ENCODE data around the gene TMCC3.
"Not testable (repeated sequence)": the region's sequence is repeated elsewhere in the genome, so short reads cannot be mapped to it uniquely, and the experiment has no call there.

TMCC3 gene

GRCh38 chr12:94606810-94607209, 43.5 kb downstream of the TMCC3 start:
- H3K27me3 Mint-ChIP-seq; H3K36me3 Mint-ChIP-seq; H3K9me3 Mint-ChIP-seq (ENCODE audit: low read depth); H3K4me1 Mint-ChIP-seq (ENCODE audit: low read depth); H3K4me3 Mint-ChIP-seq; H3K27ac Mint-ChIP-seq: not testable (repeated sequence)

- no peaks in the 10 kb centered on the region for H3K4me1 Mint-ChIP-seq (ENCODE audit: low read depth)
- H3K4me3 Mint-ChIP-seq = no peak overlapping the region
- H3K9me3 Mint-ChIP-seq (ENCODE audit: low read depth) = peaks cover 4% of the 10 kb centered on the region
- peaks cover 11% of the 10 kb centered on the region for H3K27me3 Mint-ChIP-seq
- H3K27ac Mint-ChIP-seq = no peak overlapping the region
- H3K36me3 Mint-ChIP-seq = no peaks in the 10 kb centered on the region
Measured at GRCh38 chr12:94604366-94604698, 46.0 kb downstream of the TMCC3 start.

GRCh38 chr12:94603434-94604365, 46.7 kb downstream of the TMCC3 start:
- H3K4me1 Mint-ChIP-seq (ENCODE audit: low read depth) = no peaks in the 10 kb centered on the region
- peaks cover 4% of the 10 kb centered on the region for H3K9me3 Mint-ChIP-seq (ENCODE audit: low read depth)
- H3K4me3 Mint-ChIP-seq = no peak overlapping the region
- no peak overlapping the region for H3K27ac Mint-ChIP-seq
- peaks cover 10% of the 10 kb centered on the region for H3K27me3 Mint-ChIP-seq
- no peaks in the 10 kb centered on the region for H3K36me3 Mint-ChIP-seq

- H3K27me3 Mint-ChIP-seq = peaks cover 5% of the 10 kb centered on the region
- no peak overlapping the region for H3K27ac Mint-ChIP-seq
- H3K4me1 Mint-ChIP-seq (ENCODE audit: low read depth) = no peaks in the 10 kb centered on the region
- H3K4me3 Mint-ChIP-seq = no peak overlapping the region
- H3K36me3 Mint-ChIP-seq = no peaks in the 10 kb centered on the region
- H3K9me3 Mint-ChIP-seq (ENCODE audit: low read depth) = peaks cover 4% of the 10 kb centered on the region
Measured at GRCh38 chr12:94602024-94602423, 48.3 kb downstream of the TMCC3 start.

GRCh38 chr12:94601307-94601706, 49.0 kb downstream of the TMCC3 start:
- not testable (repeated sequence) for H3K4me3 Mint-ChIP-seq; H3K9me3 Mint-ChIP-seq (ENCODE audit: low read depth); H3K4me1 Mint-ChIP-seq (ENCODE audit: low read depth); H3K36me3 Mint-ChIP-seq; H3K27me3 Mint-ChIP-seq; H3K27ac Mint-ChIP-seq

- Mint-ChIP-seq H3K36me3 (no peaks in the 10 kb centered on the region), H3K27me3 (peaks cover 1% of the 10 kb centered on the region), H3K27ac (no peak overlapping the region), H3K4me1 (ENCODE audit: low read depth) (no peaks in the 10 kb centered on the region), H3K9me3 (ENCODE audit: low read depth) (no peaks in the 10 kb centered on the region), H3K4me3 (no peak overlapping the region)
Measured at GRCh38 chr12:94599189-94599588, 51.2 kb downstream of the TMCC3 start.

- H3K4me3 Mint-ChIP-seq = no peak overlapping the region
- H3K27me3 Mint-ChIP-seq = peaks cover 1% of the 10 kb centered on the region
- no peak overlapping the region for H3K27ac Mint-ChIP-seq
- no peaks in the 10 kb centered on the region for H3K36me3 Mint-ChIP-seq
- H3K4me1 Mint-ChIP-seq (ENCODE audit: low read depth) = no peaks in the 10 kb centered on the region
- no peaks in the 10 kb centered on the region for H3K9me3 Mint-ChIP-seq (ENCODE audit: low read depth)
Measured at GRCh38 chr12:94597268-94597667, 53.1 kb downstream of the TMCC3 start.

- Mint-ChIP-seq H3K9me3 (ENCODE audit: low read depth) (no peaks in the 10 kb centered on the region), H3K27me3 (peaks cover 1% of the 10 kb centered on the region)
Measured at GRCh38 chr12:94596596-94596995, 53.8 kb downstream of the TMCC3 start.

GRCh38 chr12:94595152-94595551, 55.2 kb downstream of the TMCC3 start:
- no peak overlapping the region for H3K4me3 Mint-ChIP-seq
- no peaks in the 10 kb centered on the region for H3K9me3 Mint-ChIP-seq (ENCODE audit: low read depth)

More at GRCh38 chr12:94596596-94596995, 53.8 kb downstream of the TMCC3 start:
- H3K36me3 Mint-ChIP-seq = no peaks in the 10 kb centered on the region
- H3K4me3 Mint-ChIP-seq = no peak overlapping the region
- H3K4me1 Mint-ChIP-seq (ENCODE audit: low read depth) = no peaks in the 10 kb centered on the region
- no peak overlapping the region for H3K27ac Mint-ChIP-seq

GRCh38 chr12:94594443-94594825, 55.9 kb downstream of the TMCC3 start:
- Mint-ChIP-seq H3K27ac (no peak overlapping the region), H3K36me3 (no peaks in the 10 kb centered on the region), H3K27me3 (no peaks in the 10 kb centered on the region), H3K4me1 (ENCODE audit: low read depth) (no peaks in the 10 kb centered on the region), H3K9me3 (ENCODE audit: low read depth) (no peaks in the 10 kb centered on the region), H3K4me3 (no peak overlapping the region)

More at GRCh38 chr12:94595152-94595551, 55.2 kb downstream of the TMCC3 start:
- Mint-ChIP-seq H3K36me3 (no peaks in the 10 kb centered on the region), H3K27me3 (no peaks in the 10 kb centered on the region), H3K4me1 (ENCODE audit: low read depth) (no peaks in the 10 kb centered on the region), H3K27ac (no peak overlapping the region)

- no peaks in the 10 kb centered on the region for H3K36me3 Mint-ChIP-seq
- no peaks in the 10 kb centered on the region for H3K4me1 Mint-ChIP-seq (ENCODE audit: low read depth)
- H3K27me3 Mint-ChIP-seq = no peaks in the 10 kb centered on the region
- no peaks in the 10 kb centered on the region for H3K9me3 Mint-ChIP-seq (ENCODE audit: low read depth)
- H3K4me3 Mint-ChIP-seq = no peak overlapping the region
- H3K27ac Mint-ChIP-seq = no peak overlapping the region
Measured at GRCh38 chr12:94593822-94594442, 56.4 kb downstream of the TMCC3 start.

- not testable (repeated sequence) for H3K27me3 Mint-ChIP-seq; H3K9me3 Mint-ChIP-seq (ENCODE audit: low read depth); H3K4me3 Mint-ChIP-seq; H3K36me3 Mint-ChIP-seq; H3K4me1 Mint-ChIP-seq (ENCODE audit: low read depth); H3K27ac Mint-ChIP-seq
Measured at GRCh38 chr12:94592723-94593122, 57.6 kb downstream of the TMCC3 start.

- no peaks in the 10 kb centered on the region for H3K27me3 Mint-ChIP-seq
- no peaks in the 10 kb centered on the region for H3K9me3 Mint-ChIP-seq (ENCODE audit: low read depth)
- no peak overlapping the region for H3K27ac Mint-ChIP-seq
- no peak overlapping the region for H3K4me3 Mint-ChIP-seq
- H3K36me3 Mint-ChIP-seq = no peaks in the 10 kb centered on the region
- no peaks in the 10 kb centered on the region for H3K4me1 Mint-ChIP-seq (ENCODE audit: low read depth)
Measured at GRCh38 chr12:94592080-94592479, 58.3 kb downstream of the TMCC3 start.

GRCh38 chr12:94590428-94590827, 59.9 kb downstream of the TMCC3 start:
- Mint-ChIP-seq H3K36me3 (no peaks in the 10 kb centered on the region), H3K9me3 (ENCODE audit: low read depth) (no peaks in the 10 kb centered on the region), H3K27me3 (no peaks in the 10 kb centered on the region), H3K27ac (no peak overlapping the region), H3K4me3 (no peak overlapping the region), H3K4me1 (ENCODE audit: low read depth) (peaks cover 5% of the 10 kb centered on the region)

- H3K4me3 Mint-ChIP-seq = no peak overlapping the region
- no peaks in the 10 kb centered on the region for H3K36me3 Mint-ChIP-seq
- H3K9me3 Mint-ChIP-seq (ENCODE audit: low read depth) = no peaks in the 10 kb centered on the region
- H3K27me3 Mint-ChIP-seq = no peaks in the 10 kb centered on the region
- H3K4me1 Mint-ChIP-seq (ENCODE audit: low read depth) = peaks cover 5% of the 10 kb centered on the region
- no peak overlapping the region for H3K27ac Mint-ChIP-seq
Measured at GRCh38 chr12:94589591-94590001, 60.8 kb downstream of the TMCC3 start.

GRCh38 chr12:94588346-94588745, 62.0 kb downstream of the TMCC3 start:
- Mint-ChIP-seq H3K27me3 (no peaks in the 10 kb centered on the region), H3K36me3 (no peaks in the 10 kb centered on the region), H3K4me1 (ENCODE audit: low read depth) (peaks cover 5% of the 10 kb centered on the region), H3K4me3 (no peak overlapping the region), H3K9me3 (ENCODE audit: low read depth) (no peaks in the 10 kb centered on the region), H3K27ac (no peak overlapping the region)
